BLaER1 (cell line): ENCODE data around the gene GPD1L.
"Not testable (repeated sequence)": the region's sequence is repeated elsewhere in the genome, so short reads cannot be mapped to it uniquely, and the experiment has no call there.

Source experiments
- H3K27ac ChIP-seq: shearing (Covaris generic); formaldehyde crosslinking; 2 replicates; pipeline ENCODE4 v1.8.1; 2022
- H3K27me3 ChIP-seq: shearing (Covaris generic); formaldehyde crosslinking; 2 replicates; pipeline ENCODE4 v1.8.1; 2022
- H3K36me3 ChIP-seq: shearing (Covaris generic); formaldehyde crosslinking; 2 replicates; pipeline ENCODE4 v1.8.1; 2022
- H3K4me1 ChIP-seq: shearing (Covaris generic); formaldehyde crosslinking; 2 replicates; pipeline ENCODE4 v1.8.1; 2022
- H3K4me2 ChIP-seq: shearing (Covaris generic); formaldehyde crosslinking; 2 replicates; pipeline ENCODE4 v1.8.1; 2022
- H3K4me3 ChIP-seq: shearing (Covaris generic); formaldehyde crosslinking; 2 replicates; pipeline ENCODE4 v1.8.1; 2022
- H3K9ac ChIP-seq: shearing (Covaris generic); formaldehyde crosslinking; 2 replicates; pipeline ENCODE4 v1.8.1; 2022
- H3K9me3 ChIP-seq: shearing (Covaris generic); formaldehyde crosslinking; 2 replicates; pipeline ENCODE4 v1.8.1; 2022
- H4K20me1 ChIP-seq: shearing (Covaris generic); formaldehyde crosslinking; 2 replicates; pipeline ENCODE4 v1.8.1; 2022
- Cebpa-rat ChIP-seq: shearing (Covaris generic); IDR thresholded peaks from 2 replicates; pipeline ENCODE4 v1.8.1; 2022

GPD1L gene

DNA sequence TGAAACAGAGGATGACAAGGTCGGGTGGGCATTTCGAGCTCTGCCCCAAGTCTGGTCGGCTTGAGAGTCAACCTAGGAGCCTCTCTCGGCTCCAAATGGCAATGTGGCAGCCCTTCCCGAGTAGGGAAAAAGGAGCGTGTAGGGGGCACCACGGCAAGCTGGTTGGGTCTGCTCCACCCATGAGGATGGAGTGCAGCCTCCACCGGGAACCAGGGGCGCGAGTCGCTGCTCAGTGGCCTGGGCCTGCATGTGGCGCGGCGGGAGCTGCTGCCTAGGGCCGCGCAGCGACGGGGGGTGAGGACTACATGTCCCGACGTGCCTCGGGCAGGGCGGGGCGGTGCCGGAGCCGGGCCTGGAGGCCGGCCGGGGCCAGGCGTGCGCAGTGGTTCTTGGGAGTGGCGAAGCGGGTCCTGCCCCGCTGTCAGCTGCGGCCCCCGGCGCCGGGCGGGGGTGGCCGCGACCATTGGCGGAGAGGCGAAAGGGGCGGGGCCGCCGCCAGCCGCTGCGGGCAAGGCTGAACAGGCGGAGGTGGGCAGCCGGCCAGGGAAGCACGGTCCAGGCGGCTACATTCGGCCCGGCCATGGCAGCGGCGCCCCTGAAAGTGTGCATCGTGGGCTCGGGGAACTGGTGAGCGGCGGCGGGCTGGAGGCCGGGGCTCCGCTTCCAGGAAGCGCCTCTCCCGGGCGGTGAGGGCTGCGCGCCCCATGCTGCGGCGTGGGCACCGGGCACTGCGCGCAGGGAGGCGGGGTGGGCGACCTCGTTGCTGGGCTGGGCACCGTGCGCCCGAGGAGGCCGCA lies at the start of gene GPD1L:
TSS of gene GPD1L (plus strand) at position 489 of the 797 bp plus-strand sequence. CDS start at position 581, 92 bp downstream.
- Histone ChIP-seq H3K4me1 (peaks cover 32% of the 10 kb centered on the region), H3K4me3 (peak within 1 kb of the TSS; percentile 94), H3K36me3 (peaks cover 9% of the 10 kb centered on the region; the same call in 1 of the 2 replicates), H3K9me3 (peaks cover 30% of the 10 kb centered on the region), H4K20me1 (peaks cover 36% of the 10 kb centered on the region; the same call in 1 of the 2 replicates), H3K9ac (peak within 1 kb of the TSS; percentile 84), H3K27me3 (no peaks in the 10 kb centered on the region), H3K4me2 (peak within 1 kb of the TSS; percentile 98), H3K27ac (peak within 1 kb of the TSS; percentile 70)
- TF ChIP-seq Cebpa-rat, result no peak

- not testable (repeated sequence) for H3K4me3 ChIP-seq, H3K27me3 ChIP-seq, H3K36me3 ChIP-seq, H3K27ac ChIP-seq, H3K4me2 ChIP-seq, H3K4me1 ChIP-seq, H3K9ac ChIP-seq, H4K20me1 ChIP-seq
- peaks cover 22% of the 10 kb centered on the region for H3K9me3 ChIP-seq
These were observed 48.0 kb upstream of the GPD1L start for GRCh38 chr3:32058465-32058864.

DNA sequence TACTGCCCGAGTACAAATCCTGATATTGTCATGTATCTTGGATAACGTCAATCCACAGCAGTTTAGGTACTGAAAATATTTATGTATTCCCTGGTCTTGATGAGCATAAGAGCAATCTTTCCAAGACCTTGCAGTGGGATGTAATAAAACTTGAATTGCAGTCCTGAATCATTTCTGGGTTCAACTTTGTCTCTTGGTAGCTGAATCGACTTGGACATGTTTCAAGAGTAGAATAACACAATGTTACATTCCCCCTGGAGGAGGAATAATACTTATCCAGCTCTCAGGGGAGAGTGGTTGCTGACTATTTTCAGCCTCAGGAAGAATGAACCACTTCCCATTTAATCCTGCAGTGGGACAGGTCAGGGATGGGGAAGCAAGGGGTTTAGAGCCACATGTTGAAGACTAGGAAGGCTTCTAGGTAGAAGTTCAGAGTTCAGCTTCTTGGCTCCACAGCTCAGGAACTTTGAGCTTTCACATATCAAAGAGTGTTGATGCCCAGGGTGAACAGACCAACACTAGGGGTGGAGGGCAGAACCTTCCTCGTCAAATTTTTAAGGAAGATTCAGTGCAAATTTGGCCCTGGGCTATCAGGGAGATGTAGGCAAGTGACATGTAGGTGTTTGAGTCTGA lies 43.4 kb upstream of the GPD1L start:
- Histone ChIP-seq H3K27me3 (no peaks in the 10 kb centered on the region), H3K9me3 (no peaks in the 10 kb centered on the region), H3K27ac (no peak overlapping the region), H3K4me2 (no peak overlapping the region), H3K9ac (no peak overlapping the region), H3K36me3 (no peaks in the 10 kb centered on the region), H3K4me1 (no peaks in the 10 kb centered on the region), H3K4me3 (no peak overlapping the region), H4K20me1 (no peaks in the 10 kb centered on the region)
- TF ChIP-seq Cebpa-rat, result no peak

DNA sequence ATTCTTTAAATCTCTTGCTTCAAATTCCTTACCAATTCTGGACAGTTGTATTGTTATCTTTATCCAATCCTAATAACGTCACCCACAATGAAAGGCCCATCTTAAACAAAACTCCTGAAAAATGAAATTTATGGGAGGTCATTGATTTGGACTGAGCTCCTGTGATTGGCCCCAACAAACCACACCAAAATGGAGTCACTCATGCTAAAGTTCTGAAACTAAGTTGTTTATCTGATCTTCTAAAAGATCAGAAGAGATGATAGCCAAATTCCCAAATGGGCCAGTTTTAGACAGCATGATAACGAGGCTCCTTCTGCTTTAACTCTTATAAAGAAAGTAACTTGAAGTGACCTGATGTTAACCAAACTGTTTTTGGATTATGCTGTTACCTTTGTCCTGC lies 39.7 kb upstream of the GPD1L start:
- H3K36me3 ChIP-seq, result no peaks in the 10 kb centered on the region
- H4K20me1 ChIP-seq, result no peaks in the 10 kb centered on the region
- H3K9me3 ChIP-seq, result no peaks in the 10 kb centered on the region
- H3K27me3 ChIP-seq, result no peaks in the 10 kb centered on the region
- no peak overlapping the region for H3K4me3 ChIP-seq
- no peak for TF ChIP-seq Cebpa-rat
- no peaks in the 10 kb centered on the region for H3K4me1 ChIP-seq
- H3K4me2 ChIP-seq, result no peak overlapping the region
- no peak overlapping the region for H3K27ac ChIP-seq
- no peak overlapping the region for H3K9ac ChIP-seq

- H3K4me1 ChIP-seq, H3K4me3 ChIP-seq, H3K27ac ChIP-seq, H4K20me1 ChIP-seq, H3K4me2 ChIP-seq, H3K9ac ChIP-seq, H3K36me3 ChIP-seq, H3K27me3 ChIP-seq: not testable (repeated sequence)
- peaks cover 10% of the 10 kb centered on the region; the same call in 1 of the 2 replicates for H3K9me3 ChIP-seq
These were observed 32.2 kb upstream of the GPD1L start for GRCh38 chr3:32074194-32074593.

GRCh38 chr3:32076566-32076965 lies 29.9 kb upstream of the GPD1L start:
- Histone ChIP-seq H3K4me2 (no peak overlapping the region), H3K27ac (no peak overlapping the region), H4K20me1 (no peaks in the 10 kb centered on the region), H3K27me3 (no peaks in the 10 kb centered on the region), H3K9ac (no peak overlapping the region), H3K9me3 (peaks cover 10% of the 10 kb centered on the region; the same call in 1 of the 2 replicates), H3K4me3 (no peak overlapping the region), H3K36me3 (no peaks in the 10 kb centered on the region), H3K4me1 (no peaks in the 10 kb centered on the region)
- TF ChIP-seq Cebpa-rat, result no peak

- Histone ChIP-seq H3K9ac (no peak overlapping the region), H3K4me3 (no peak overlapping the region), H3K9me3 (0 out of 2 replicates have a peak, but pooled peaks cover 4% of the 10 kb centered on the region), H3K4me1 (no peaks in the 10 kb centered on the region), H3K4me2 (no peak overlapping the region), H3K27me3 (no peaks in the 10 kb centered on the region), H3K36me3 (no peaks in the 10 kb centered on the region), H4K20me1 (no peaks in the 10 kb centered on the region), H3K27ac (no peak overlapping the region)
- TF ChIP-seq Cebpa-rat, result no peak
These were observed 28.9 kb upstream of the GPD1L start for GRCh38 chr3:32077260-32078084.

- Histone ChIP-seq H3K4me1 (no peaks in the 10 kb centered on the region), H3K9ac (no peak overlapping the region), H4K20me1 (no peaks in the 10 kb centered on the region), H3K4me2 (no peak overlapping the region), H3K27me3 (no peaks in the 10 kb centered on the region), H3K27ac (no peak overlapping the region), H3K4me3 (no peak overlapping the region), H3K36me3 (no peaks in the 10 kb centered on the region), H3K9me3 (no peaks in the 10 kb centered on the region)
- TF ChIP-seq Cebpa-rat, result no peak
These were observed 28.3 kb upstream of the GPD1L start for GRCh38 chr3:32078085-32078634.

- no peaks in the 10 kb centered on the region for H3K36me3 ChIP-seq
- H3K4me2 ChIP-seq, result no peak overlapping the region
- no peaks in the 10 kb centered on the region for H3K4me1 ChIP-seq
- no peak overlapping the region for H3K27ac ChIP-seq
- H3K4me3 ChIP-seq, result no peak overlapping the region
- H4K20me1 ChIP-seq, result no peaks in the 10 kb centered on the region
- no peaks in the 10 kb centered on the region for H3K9me3 ChIP-seq
- H3K27me3 ChIP-seq, result no peaks in the 10 kb centered on the region
- no peak overlapping the region for H3K9ac ChIP-seq
- TF ChIP-seq Cebpa-rat, result no peak
These were observed 27.6 kb upstream of the GPD1L start for GRCh38 chr3:32078864-32079263.
